K562 (cell line): Measurements from ENCODE around the gene HEXD. TPM values are rescaled to one million over a fixed set of nuclear protein-coding genes. Genes with fewer than 3 reads are reported as not detected.

Experiments used
- ATAC-seq: fragments of 200-7000 bp; cut with Tn5 transposase; 3 replicates; pipeline ENCODE4 v1.9.1; 2020; ENCODE audit warnings: moderate library complexity
- BruUV-seq: library from RNA; stranded (reverse); fragments of 400-500 nt; replicated peaks from 2 replicates; lab custom pipeline; 2021; lab: Mats Ljungman, UMichigan
- CTCF ChIA-PET: fragments of 300-600 bp; formaldehyde crosslinking; extraction: SDS; loops from one replicate; lab custom pipeline; 2021; ENCODE audit warnings: low intra/inter-chr PET ratio; lab: Yijun Ruan, JAX
- POLR2A ChIA-PET: fragments of 300-600, 350-650 bp; sonication (Branson Sonifier 250); formaldehyde crosslinking; extraction: SDS; loops from one replicate; lab custom pipeline; 2021; ENCODE audit warnings: antibody characterized with exemption, inconsistent platforms; lab: Yijun Ruan, JAX
- DNase-seq, 4 experiments: peaks; one replicate each; pipeline versions ENCODE4 v3.0.0 to v3.0.0-alpha.2; 2011 to 2018; ENCODE audit warnings: low spot score in 3 of 4, mixed read lengths in 3 of 4; ENCODE audit errors: extremely low read depth in 1 of 4
- FAIRE-seq: peaks from 2 replicates; lab custom pipeline; 2011; peaks lifted over from hg19 to GRCh38; lab: Jason Lieb, UNC
- H2AFZ ChIP-seq: 2 replicates; pipeline ENCODE4 v1.6.0; 2011; ENCODE audit warnings: low read depth, low read length, control low read depth, inconsistent platforms
- H3K27ac ChIP-seq: fragments of 200-600 bp; 3 replicates; pipeline ENCODE4 v1.8.0; 2011; ENCODE audit warnings: low read depth, mild to moderate bottlenecking, control low read depth, inconsistent platforms, low read length, moderate library complexity, mixed read lengths; ENCODE audit errors: extremely low read depth
- H3K27me3 ChIP-seq, 2 experiments: fragments of 300-600 bp in 1 of 2; 2 replicates in 1 of 2; 3 replicates in 1 of 2; pipeline versions ENCODE4 v1.6.0 to v1.8.0; 2011; ENCODE audit warnings: inconsistent platforms in 2 of 2, low read length in 2 of 2, mild to moderate bottlenecking in 1 of 2, mixed read lengths in 1 of 2, moderate library complexity in 1 of 2; ENCODE audit not compliant: control insufficient read depth in 2 of 2, insufficient read depth in 2 of 2
- H3K36me3 ChIP-seq: fragments of 300-600 bp; 3 replicates; pipeline ENCODE4 v1.8.0; 2011; ENCODE audit warnings: mild to moderate bottlenecking, low read length, inconsistent platforms; ENCODE audit not compliant: control insufficient read depth, insufficient read depth
- H3K4me1 ChIP-seq, 2 experiments: fragments of 200-600 bp in 1 of 2; replicated peaks in 1 of 2; 2 replicates in 1 of 2; 3 replicates in 1 of 2; pipeline versions ENCODE4 v1.5.1 to v1.8.0; 2011; ENCODE audit warnings: inconsistent platforms in 2 of 2, low read length in 2 of 2, mild to moderate bottlenecking in 1 of 2, mixed read lengths in 1 of 2, moderate library complexity in 1 of 2; ENCODE audit not compliant: control insufficient read depth in 2 of 2, insufficient read depth in 2 of 2
- H3K4me2 ChIP-seq: 2 replicates; pipeline ENCODE4 v1.6.1; 2011; ENCODE audit warnings: low read length, control low read depth, inconsistent platforms, mixed read lengths; ENCODE audit not compliant: insufficient read depth
- H3K4me3 ChIP-seq: fragments of 200-600 bp; sonication (generic), shearing (Covaris generic); 2 replicates; pipeline ENCODE4 v1.5.1; 2016; ENCODE audit warnings: control low read depth, inconsistent platforms
- H3K79me2 ChIP-seq: fragments of 200-600 bp; 3 replicates; pipeline ENCODE4 v1.8.0; 2011; ENCODE audit warnings: low read length, inconsistent platforms; ENCODE audit not compliant: control insufficient read depth, insufficient read depth
- H3K9ac ChIP-seq, 2 experiments: 2 replicates each; pipeline versions ENCODE4 v1.6.0 to v1.6.1; 2011; ENCODE audit warnings: low read depth in 2 of 2, low read length in 2 of 2, control low read depth in 1 of 2, inconsistent platforms in 1 of 2, mild to moderate bottlenecking in 1 of 2, mixed read lengths in 1 of 2; ENCODE audit not compliant: insufficient read depth in 1 of 2
- H3K9me1 ChIP-seq: one replicate; pipeline ENCODE4 v1.6.0; 2011; ENCODE audit warnings: inconsistent platforms, mild to moderate bottlenecking, low read length, moderate library complexity; ENCODE audit not compliant: control insufficient read depth, insufficient read depth
- H3K9me3 ChIP-seq: replicated peaks from 2 replicates; pipeline ENCODE4 v1.5.1; 2011; ENCODE audit warnings: low read depth, low read length, inconsistent platforms; ENCODE audit not compliant: control insufficient read depth, insufficient read depth
- H4K20me1 ChIP-seq: replicated peaks from 2 replicates; pipeline ENCODE4 v1.6.1; 2011; ENCODE audit warnings: low read length, inconsistent platforms, mixed read lengths; ENCODE audit not compliant: control insufficient read depth, insufficient read depth
- CBX5 ChIP-seq: IDR thresholded peaks from 2 replicates; pipeline ENCODE4 v1.6.1; 2014; ENCODE audit warnings: low read depth, borderline replicate concordance
- CCNT2 ChIP-seq: IDR thresholded peaks from 2 replicates; pipeline ENCODE4 v1.6.1; 2011; ENCODE audit warnings: borderline replicate concordance, low read depth, mild to moderate bottlenecking, moderate library complexity, mixed read lengths, low read length; ENCODE audit not compliant: insufficient read length; ENCODE audit errors: extremely low read depth
- CEBPB ChIP-seq: fragments of 450-650 bp; IDR thresholded peaks from 2 replicates; pipeline ENCODE4 v1.6.1; 2016; ENCODE audit warnings: missing genetic modification characterization, missing compliant biosample characterization
- CHD4 ChIP-seq: fragments of 200-600 bp; sonication (generic); IDR thresholded peaks from 3 replicates; pipeline ENCODE4 v1.6.1; 2012; ENCODE audit warnings: low read depth, mild to moderate bottlenecking, mixed read lengths, low read length, inconsistent platforms; ENCODE audit not compliant: insufficient read depth, insufficient replicate concordance, poor library complexity, severe bottlenecking
- CREB5 ChIP-seq: fragments of 250-450 bp; sonication (Bioruptor Pico); IDR thresholded peaks from 2 replicates; pipeline ENCODE4 v1.5.0; 2020; ENCODE audit warnings: mild to moderate bottlenecking
- CTCFL ChIP-seq: IDR thresholded peaks from 2 replicates; pipeline ENCODE4 v1.6.1; 2011; ENCODE audit warnings: borderline replicate concordance, low read depth, mild to moderate bottlenecking, moderate library complexity, low read length; ENCODE audit not compliant: insufficient read depth, poor library complexity, severe bottlenecking
- HDAC2 ChIP-seq: fragments of 450-650 bp; IDR thresholded peaks from 2 replicates; pipeline ENCODE4 v1.6.1; 2016; ENCODE audit warnings: mild to moderate bottlenecking
- MAX ChIP-seq: sonication (generic); formaldehyde crosslinking; IDR thresholded peaks from 2 replicates; pipeline ENCODE4 v1.9.0; 2022; ENCODE audit warnings: mild to moderate bottlenecking, missing genetic modification reagents
- MTF1 ChIP-seq: fragments of 250-450 bp; sonication (Bioruptor Pico); IDR thresholded peaks from 2 replicates; pipeline ENCODE4 v1.9.0; 2021; ENCODE audit warnings: moderate library complexity, mild to moderate bottlenecking, inconsistent platforms, borderline replicate concordance
- NONO ChIP-seq, 2 experiments: fragments of 200-400 bp in 1 of 2; fragments of 450-650 bp in 1 of 2; formaldehyde crosslinking in 1 of 2; IDR thresholded peaks; 2 replicates each; pipeline ENCODE4 v1.6.1; 2017; ENCODE audit warnings: low read depth in 2 of 2, mild to moderate bottlenecking in 2 of 2, moderate library complexity in 2 of 2, low read length in 1 of 2
- NR0B1 ChIP-seq: fragments of 450-650 bp; IDR thresholded peaks from one replicate; pipeline ENCODE4 v1.6.1; 2018; ENCODE audit warnings: mild to moderate bottlenecking, moderate library complexity; ENCODE audit not compliant: partially characterized antibody
- PCBP2 ChIP-seq: fragments of 200-400 bp; formaldehyde crosslinking; IDR thresholded peaks from 2 replicates; pipeline ENCODE4 v1.6.1; 2018; ENCODE audit warnings: low read length, low read depth, mild to moderate bottlenecking, moderate library complexity; ENCODE audit not compliant: poor library complexity, severe bottlenecking
- RBM17 ChIP-seq: fragments of 200-400 bp; formaldehyde crosslinking; IDR thresholded peaks from 2 replicates; pipeline ENCODE4 v1.6.1; 2017; ENCODE audit warnings: low read depth, mild to moderate bottlenecking, low read length, borderline replicate concordance
- TSC22D4 ChIP-seq: fragments of 450-650 bp; IDR thresholded peaks from 2 replicates; pipeline ENCODE4 v1.6.1; 2016; ENCODE audit warnings: missing genetic modification characterization, missing biosample characterization, control low read depth
- ZNF431 ChIP-seq: sonication (generic); formaldehyde crosslinking; IDR thresholded peaks from 2 replicates; pipeline ENCODE4 v1.8.0; 2022; ENCODE audit warnings: mild to moderate bottlenecking, missing genetic modification reagents
- WGBS: fragments of 100-300 bp; shearing (Covaris generic); methylation state at CpG from one replicate; pipeline ENCODE4 v1.1.6; 2016; ENCODE audit warnings: low coverage, mixed read lengths; ENCODE audit not compliant: insufficient coverage; ENCODE audit errors: missing lambda C conversion rate; 5-methylcytosine and 5-hydroxymethylcytosine counted together
- in situ Hi-C: fragments of 300-500 bp; cut with MboI; formaldehyde crosslinking; loops from 4 replicates; pipeline ENCODE4 v1.15.0; 2018; ENCODE audit warnings: inconsistent platforms, mixed read lengths
- intact Hi-C: fragments of 100-400 bp; cut with micrococcal nuclease; formaldehyde crosslinking; loops from 2 replicates; pipeline ENCODE4 v1.14.2; 2022
- polyA plus RNA-seq, 8 experiments: library from polyadenylated mRNA; depleted of rRNA in 4 of 8; stranded (reverse) in 5 of 8; unstranded in 3 of 8; fragments of >200 nt; fragmentation: Nextera tagmentation in 2 of 8; fragmentation: Illumina TruSeq in 1 of 8; extraction: Ambion mirVana in 2 of 8; extraction: Trizol in 1 of 8; gene quantifications; 2 replicates each; pipeline versions ENCODE4 v1.2.1 to v1.2.3, GENCODE V29; 2011 to 2014; ENCODE audit warnings: inconsistent platforms in 1 of 8, missing spikeins in 1 of 8
- total RNA-seq, 7 experiments: library from RNA; depleted of rRNA in 6 of 7; stranded (reverse); fragments of >200 nt in 6 of 7; fragmentation: Illumina TruSeq in 2 of 7; extraction: Trizol in 2 of 7; gene quantifications; 2 replicates each; pipeline versions ENCODE4 v1.2.1 to v1.2.3, GENCODE V29; 2011 to 2021; ENCODE audit warnings: low replicate concordance in 1 of 7

The HEXD gene
- total and polyA plus RNA-seq, 9 of the 15 experiments (the other 6 are each of a cell fraction or from before 2014, with no cell fraction given): 1.0 to 25.3 (median 10.0) TPM

GRCh38 chr17:82447876-82448275 is 29.7 kb downstream of the HEXD start:
- Histone ChIP-seq H3K4me2 (no peak overlapping the region), H3K79me2 (peaks cover 27% of the 10 kb centered on the region), H3K9ac (peak overlapping the region in 1 of 2 experiments; percentile 17; a peak in 1 of 4 replicates), H4K20me1 (no peaks in the 10 kb centered on the region), H3K4me3 (no peak overlapping the region), H3K27me3 (no peaks in the 10 kb centered on the region), H3K9me3 (no peaks in the 10 kb centered on the region), H3K36me3 (peaks cover 25% of the 10 kb centered on the region; the same call in 2 of the 3 replicates), H2AFZ (no peak overlapping the region), H3K4me1 (peaks cover 20 to 62% of the 10 kb centered on the region in 2 experiments), H3K9me1 (no peaks in the 10 kb centered on the region), H3K27ac (no peak overlapping the region)
- no TSS peak for BruUV-seq
- 95% methylated on average over 10 of the region's 11 CpGs for WGBS
- intact Hi-C loops (no loop called here), in situ Hi-C loops (no loop called here)
- DNase-seq (no peak), FAIRE-seq (no peak), ATAC-seq (no peak)
- ChIA-PET CTCF (no interaction called here), POLR2A (interaction anchor here (0.6 kb wide), 1 partner anchor 239 kb away, joined by 3 read pairs; no protein-coding TSS in a partner anchor)
- TF ChIP-seq ZNF431 (CRISPR knock-in tag) (no peak), TSC22D4 (tag) (no peak), MTF1 (CRISPR knock-in tag) (no peak), CHD4 (no peak), CCNT2 (no peak), PCBP2 (no peak), CEBPB (tag) (no peak), MAX (no peak), CREB5 (CRISPR knock-in tag) (no peak), HDAC2 (no peak), RBM17 (no peak), NONO (IDR thresholded peaks at IDR 0.05; ENCODE audit: low read depth in 2 of 2, low read length in 1 of 2) (no peak), NR0B1 (no peak), CBX5 (no peak), CTCFL (no peak)
